Stimulated activated CD8-positive, alpha-beta memory T cell treated with anti-CD3 and anti-CD28 coated beads, Interleukin-12 subunit alpha, Interleukin-12 subunit beta, amount 100 ng/mL, for 1 hour (primary cell): ENCODE measurements around the gene MEMO1.
"Not testable (repeated sequence)": the region's sequence is repeated elsewhere in the genome, so short reads cannot be mapped to it uniquely, and the experiment has no call there.

ENCODE experiments used
- DNase-seq: peaks from one replicate; pipeline ENCODE4 v3.0.0-alpha.2; 2020; ENCODE audit warnings: low read depth

Gene MEMO1

DNA sequence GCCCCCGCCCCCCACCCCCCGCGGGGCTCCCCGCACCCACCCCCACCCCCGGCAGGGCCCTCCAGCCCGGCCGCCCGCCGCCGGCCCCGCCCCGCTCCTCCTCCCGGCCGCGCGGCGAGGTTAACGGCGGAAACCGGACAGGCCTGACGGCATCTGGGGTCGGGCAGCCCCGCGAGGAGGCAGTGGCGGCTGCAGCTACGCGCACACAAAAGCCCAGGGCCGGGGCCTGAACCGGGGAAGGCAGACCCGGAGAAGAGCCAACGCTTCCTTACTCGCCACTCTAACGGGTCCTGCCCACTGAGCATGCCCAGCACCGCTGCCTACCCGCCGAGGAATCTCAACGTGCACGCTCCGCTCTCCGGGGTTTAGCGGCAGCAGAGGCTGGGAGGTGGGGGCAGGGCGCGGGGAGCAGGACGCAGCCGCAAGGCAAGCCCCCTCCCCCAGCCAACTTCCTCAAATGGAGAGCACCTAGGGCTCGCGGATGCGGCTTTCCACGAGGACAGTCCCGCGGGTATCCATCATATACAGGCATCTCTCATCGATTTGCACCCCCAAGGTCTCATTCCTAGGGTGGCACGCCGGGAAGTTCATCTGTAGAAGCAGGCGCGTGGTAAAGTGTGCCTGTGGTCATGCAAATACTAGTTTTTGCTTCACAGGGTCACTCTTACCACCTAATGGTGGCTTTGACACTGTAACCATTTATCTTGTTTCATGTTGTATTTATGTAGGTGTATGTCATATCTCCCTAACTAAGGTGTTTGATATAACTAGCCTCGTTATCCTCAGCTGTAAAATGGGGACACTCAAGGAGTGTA, at the start of gene MEMO1:
Gene MEMO1, minus strand, starts transcription at position 339 of the 815 bp plus-strand sequence. CDS start 761 bp downstream, outside the sequence.
- peak; percentile 81 for DNase-seq

DNA sequence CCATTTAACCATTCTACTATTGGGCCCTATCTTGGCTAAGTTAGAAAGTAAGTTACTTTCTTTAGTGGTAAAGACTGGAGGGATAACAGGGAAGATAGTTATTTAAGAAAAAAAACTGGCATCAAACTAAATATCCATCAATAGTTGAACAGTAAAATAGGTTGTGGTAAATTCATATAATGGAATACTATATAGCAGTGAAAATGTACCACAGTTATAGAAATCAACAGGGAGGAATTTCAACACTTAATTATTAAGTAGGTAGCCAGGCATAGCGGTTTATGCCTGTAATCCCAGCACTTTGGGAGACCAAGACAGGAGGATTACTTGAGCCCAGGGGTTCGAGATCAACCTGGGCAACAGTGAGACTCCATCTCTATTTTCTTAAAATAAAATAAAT, 49.5 kb upstream of the MEMO1 start:
- DNase-seq: no peak

DNA sequence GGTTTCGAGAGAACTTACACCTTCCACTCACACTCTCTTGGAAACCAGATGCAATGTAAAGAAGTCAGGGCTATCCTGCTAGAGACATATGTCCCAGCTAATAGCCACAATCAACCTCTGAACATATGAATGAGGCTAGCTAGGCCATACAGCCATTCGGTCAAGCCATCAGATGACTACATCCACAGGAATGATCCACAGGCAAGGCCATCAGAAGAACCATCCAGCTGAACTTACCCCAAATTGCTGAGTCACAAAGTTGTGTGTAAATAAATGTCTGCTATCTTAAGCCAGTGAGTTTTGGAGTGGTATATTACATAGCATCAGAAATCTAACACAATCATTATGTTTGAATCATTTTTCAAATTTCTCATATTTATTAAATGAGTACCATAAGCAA, 47.3 kb upstream of the MEMO1 start:
- no peak for DNase-seq

DNA sequence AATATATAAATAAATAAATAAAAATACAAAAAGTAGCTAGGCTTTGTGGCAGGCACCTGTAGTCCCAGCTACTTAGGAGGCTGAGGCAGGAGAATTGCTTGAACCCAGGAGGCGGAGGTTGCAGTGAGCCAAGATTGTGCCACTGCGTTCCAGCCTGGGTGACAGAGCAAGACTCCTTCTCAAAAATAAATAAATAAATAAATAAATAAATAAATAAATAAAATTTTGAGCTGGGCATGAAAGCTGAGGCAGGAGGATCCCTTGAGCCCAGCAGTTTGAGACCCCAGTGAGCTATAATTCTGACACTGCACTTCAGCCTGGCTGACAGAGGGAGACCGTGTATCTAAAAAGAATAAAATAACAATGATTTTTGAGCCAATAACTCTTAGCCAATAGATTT, 43.8 kb upstream of the MEMO1 start:
- DNase-seq: not testable (repeated sequence)

GRCh38 chr2:32051836-32052439, 41.1 kb upstream of the MEMO1 start:
- no peak for DNase-seq

GRCh38 chr2:32043561-32043960, 32.8 kb upstream of the MEMO1 start:
- DNase-seq: no peak

DNA sequence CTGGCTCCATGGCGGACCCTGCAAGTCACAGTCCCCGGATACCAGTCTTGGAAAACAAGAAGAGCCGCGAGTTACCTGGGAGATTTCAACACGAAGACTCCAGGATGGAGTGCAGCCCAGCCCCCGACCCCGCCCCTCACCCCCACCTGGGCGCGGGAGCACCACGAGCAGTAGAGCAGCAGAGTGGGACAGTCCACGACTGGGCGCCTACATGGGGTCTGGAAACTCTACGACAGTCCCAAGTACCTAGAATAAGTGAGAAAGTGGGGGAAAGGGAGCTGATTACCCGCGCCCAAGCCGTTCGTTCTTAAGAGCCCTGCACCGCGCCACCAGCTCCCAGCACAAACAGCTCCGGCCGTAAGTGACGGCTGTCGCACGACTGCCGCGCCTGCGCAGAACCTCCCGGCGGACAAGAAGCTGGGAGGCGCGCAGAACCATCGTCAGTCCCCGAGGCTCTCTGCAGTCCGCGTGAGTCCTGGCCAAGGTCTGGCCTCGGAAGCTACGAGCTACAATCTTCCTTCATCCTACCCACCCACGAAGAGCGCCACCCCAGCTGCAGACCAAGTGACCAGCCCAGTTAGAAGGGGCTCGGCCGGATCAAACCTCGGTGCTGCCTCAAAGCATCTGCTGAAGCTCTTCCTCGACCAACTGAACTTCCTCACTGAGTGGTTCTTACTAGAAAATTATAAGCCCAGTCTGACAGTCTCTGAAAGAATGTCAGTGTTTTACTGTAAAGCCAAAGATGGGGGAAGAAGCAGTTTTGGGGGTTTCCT, 28.8 kb upstream of the MEMO1 start, which contains the start of gene DPY30:
Gene DPY30, minus strand, starts transcription at position 359 of the 773 bp plus-strand sequence. Its CDS starts 349 bp downstream, at position 10.
- DNase-seq: peak; percentile 84

- not testable (repeated sequence) for DNase-seq
These were observed 23.5 kb upstream of the MEMO1 start for GRCh38 chr2:32034198-32034887.

DNA sequence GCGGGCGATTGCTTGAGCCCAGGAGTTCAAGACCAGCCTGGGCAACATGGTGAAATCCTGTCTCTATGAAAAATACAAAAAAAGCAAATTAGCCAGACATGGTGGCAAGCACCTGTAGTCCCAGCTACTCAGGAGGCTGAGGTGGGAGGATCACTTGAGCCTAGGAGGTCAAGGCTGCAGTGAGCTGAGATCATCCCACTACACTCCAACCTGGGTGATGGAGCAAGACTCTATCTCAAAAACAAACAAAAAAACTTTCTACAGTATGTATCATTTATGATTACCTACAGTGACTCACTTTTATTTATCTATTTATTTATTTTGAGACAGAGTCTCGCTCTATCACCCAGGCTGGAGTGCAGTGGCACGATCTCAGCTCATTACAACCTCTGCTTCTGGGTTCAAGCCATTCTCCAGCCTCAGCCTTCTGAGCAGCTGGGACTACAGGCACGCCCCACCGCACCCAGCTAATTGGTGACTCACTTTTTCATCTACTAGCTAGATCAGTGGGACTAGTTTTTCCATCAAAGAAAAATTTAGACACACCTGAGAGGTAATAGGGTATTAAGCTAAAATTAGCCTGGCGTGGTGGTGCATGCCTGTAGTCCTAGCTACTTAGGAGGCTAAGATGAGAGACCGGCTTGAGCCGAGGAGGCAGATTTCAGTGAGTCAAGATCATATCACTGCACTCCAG, 8.1 kb upstream of the MEMO1 start:
- not testable (repeated sequence) for DNase-seq

DNA sequence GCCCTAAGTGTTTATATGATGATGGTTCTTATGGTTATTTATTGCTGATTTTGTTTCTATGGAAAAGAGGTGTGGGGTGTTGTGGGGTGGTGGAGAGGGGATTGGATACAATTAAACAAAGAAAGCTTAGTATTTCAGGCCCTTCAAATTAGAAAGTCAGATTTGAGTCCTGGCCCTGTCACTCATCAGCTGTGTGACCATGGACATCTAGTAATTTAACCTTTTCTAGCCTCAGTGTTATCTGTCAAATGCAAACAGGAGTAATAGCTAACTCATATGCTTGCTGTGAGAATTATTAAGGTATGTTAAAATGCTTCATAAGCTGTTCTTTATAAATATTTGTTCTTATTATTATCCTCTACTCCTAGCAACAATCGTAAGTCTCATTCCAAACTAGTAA, 2.1 kb upstream of the MEMO1 start:
- no peak for DNase-seq

GRCh38 chr2:32011485-32011960, 715 bp upstream of the MEMO1 start:
- no peak for DNase-seq

DNA sequence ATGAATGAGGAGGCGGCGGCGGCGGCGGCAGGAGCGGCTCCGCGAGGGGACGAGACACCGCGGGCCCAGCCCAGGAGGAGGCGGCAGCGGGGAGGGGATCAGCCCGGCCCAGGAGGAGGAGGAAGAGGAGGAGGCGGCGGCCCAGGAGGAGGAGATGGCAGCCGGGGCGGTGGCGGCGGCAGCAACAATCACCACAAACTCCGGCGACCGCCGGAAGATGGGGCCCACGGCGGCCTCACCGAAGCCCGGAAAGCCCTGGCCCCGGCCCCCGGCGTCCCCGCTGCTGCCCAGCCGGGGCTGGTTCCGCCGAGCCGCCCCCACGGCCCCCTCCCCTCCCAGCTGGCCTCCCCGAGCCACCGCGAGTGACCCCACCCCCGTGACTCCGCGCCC, 533 bp downstream of the MEMO1 start:
- DNase-seq: peak; percentile 41

GRCh38 chr2:32009516-32010256, 1.1 kb downstream of the MEMO1 start:
- DNase-seq: peak; percentile 7

GRCh38 chr2:32008805-32009515, 1.8 kb downstream of the MEMO1 start:
- DNase-seq: peak; percentile 1

DNA sequence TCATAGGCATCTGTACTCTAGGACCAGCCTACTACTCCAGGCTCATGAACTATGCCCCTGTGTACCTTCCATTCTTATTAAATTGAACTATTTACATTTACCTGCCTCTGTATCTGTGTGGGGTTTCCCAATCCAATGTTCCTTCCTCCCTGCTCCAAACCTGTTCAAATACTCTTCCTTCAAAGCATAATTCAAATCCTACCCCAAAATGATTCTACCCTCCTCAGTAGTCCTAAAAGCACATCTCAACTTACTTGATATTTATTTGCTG, 3.8 kb downstream of the MEMO1 start:
- no peak for DNase-seq

- no peak for DNase-seq
These were observed 5.3 kb downstream of the MEMO1 start for GRCh38 chr2:32005371-32005976.

DNA sequence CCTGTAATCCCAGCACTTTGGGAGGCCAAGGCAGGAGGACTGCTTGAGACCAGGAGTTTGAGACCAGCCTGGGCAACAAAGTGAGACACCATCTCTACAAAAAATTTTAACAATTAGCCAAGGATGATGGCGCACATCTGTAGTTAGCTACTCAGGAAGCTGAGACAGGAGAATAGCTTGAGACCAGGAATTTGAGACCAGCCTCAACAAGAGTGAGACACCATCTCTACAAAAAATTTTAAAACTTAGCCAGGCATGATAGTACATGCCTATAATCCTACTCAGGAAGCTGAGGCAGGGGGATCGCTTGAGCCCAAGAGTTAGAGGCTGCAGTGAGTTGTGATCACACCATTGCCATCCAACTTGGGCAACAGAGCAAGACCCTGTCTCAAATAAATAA, 7.0 kb downstream of the MEMO1 start:
- DNase-seq: no peak

GRCh38 chr2:32002406-32002805, 8.4 kb downstream of the MEMO1 start:
- DNase-seq: no peak

- DNase-seq: no peak
These were observed 11.4 kb downstream of the MEMO1 start for GRCh38 chr2:31999438-31999837.
